ENCODE results near the gene FZR1.

FZR1 gene

GRCh38 chr19:3547301-3547731, 41.2 kb downstream of the FZR1 start:
- FAIRE-seq: no peak
- TF ChIP-seq CTCF (IDR thresholded peaks at IDR 0.05; ENCODE audit: insufficient read depth, missing control alignments): peak; percentile 14
- DNase-seq (ENCODE audit: insufficient read length, low spot score): no peak

GRCh38 chr19:3547767-3548282, 41.7 kb downstream of the FZR1 start:
- DNase-seq (ENCODE audit: insufficient read length, low spot score) (no peak), FAIRE-seq (no peak)
- TF ChIP-seq CTCF (IDR thresholded peaks at IDR 0.05; ENCODE audit: insufficient read depth, missing control alignments): no peak

- no peak for DNase-seq (ENCODE audit: insufficient read length, low spot score)
- FAIRE-seq: no peak
- TF ChIP-seq CTCF (IDR thresholded peaks at IDR 0.05; ENCODE audit: insufficient read depth, missing control alignments): no peak
These were observed 42.5 kb downstream of the FZR1 start for GRCh38 chr19:3548606-3549005.

- no peak for FAIRE-seq
- TF ChIP-seq CTCF (IDR thresholded peaks at IDR 0.05; ENCODE audit: insufficient read depth, missing control alignments): no peak
- no peak for DNase-seq (ENCODE audit: insufficient read length, low spot score)
These were observed 43.7 kb downstream of the FZR1 start for GRCh38 chr19:3549816-3550215.

GRCh38 chr19:3550947-3551791, 45.1 kb downstream of the FZR1 start:
- FAIRE-seq (no peak), DNase-seq (ENCODE audit: insufficient read length, low spot score) (no peak)
- TF ChIP-seq CTCF (IDR thresholded peaks at IDR 0.05; ENCODE audit: insufficient read depth, missing control alignments): no peak

- TF ChIP-seq CTCF (IDR thresholded peaks at IDR 0.05; ENCODE audit: insufficient read depth, missing control alignments): no peak
- no peak for DNase-seq (ENCODE audit: insufficient read length, low spot score)
- FAIRE-seq: no peak
These were observed 45.6 kb downstream of the FZR1 start for GRCh38 chr19:3551792-3552095.
